PC-9 (cell line): Measurements from ENCODE around the gene EPG5. TPM values are rescaled to one million over a fixed set of nuclear protein-coding genes. Genes with fewer than 3 reads are reported as not detected.

Experiments
- BruUV-seq: library from RNA; stranded (reverse); fragments of 400-500 nt; replicated peaks from 2 replicates; lab custom pipeline; 2021; lab: Mats Ljungman, UMichigan
- CTCF ChIA-PET: fragments of 300-600 bp; sonication (Branson Sonifier 250); formaldehyde crosslinking; loops from one replicate; lab custom pipeline; 2022; ENCODE audit warnings: antibody characterized with exemption; lab: Charles Lee
- POLR2A ChIA-PET: fragments of 300-600 bp; sonication (Branson Sonifier 250); formaldehyde crosslinking; loops from one replicate; lab custom pipeline; 2022; ENCODE audit warnings: antibody characterized with exemption; ENCODE audit not compliant: unreplicated experiment; lab: Charles Lee
- DNase-seq, 2 experiments: peaks; one replicate each; pipeline versions ENCODE4 v3.0.0 to v3.0.0-alpha.2; 2015 to 2022; ENCODE audit warnings: mixed read lengths in 1 of 2
- H2AFZ ChIP-seq: fragments of 200-600 bp; sonication (generic); 2 replicates; pipeline ENCODE4 v1.8.1; 2017; ENCODE audit warnings: antibody characterized with exemption
- H3F3A ChIP-seq: fragments of 200-600 bp; sonication (generic); 2 replicates; pipeline ENCODE4 v1.8.1; 2017; ENCODE audit warnings: antibody characterized with exemption, mild to moderate bottlenecking, low read depth; ENCODE audit not compliant: insufficient read depth
- H3K27ac ChIP-seq: fragments of 200-600 bp; sonication (generic); 2 replicates; pipeline ENCODE4 v1.6.1; 2016; ENCODE audit warnings: mixed run types
- H3K27me3 ChIP-seq: fragments of 200-600 bp; sonication (generic); 2 replicates; pipeline ENCODE4 v1.6.1; 2016; ENCODE audit warnings: low read depth, mixed run types; ENCODE audit not compliant: insufficient read depth
- H3K36me3 ChIP-seq: fragments of 200-600 bp; sonication (generic); 2 replicates; pipeline ENCODE4 v1.6.1; 2016; ENCODE audit warnings: low read depth, mixed run types
- H3K4me1 ChIP-seq: fragments of 200-600 bp; sonication (generic); replicated peaks from 2 replicates; pipeline ENCODE4 v1.6.1; 2016; ENCODE audit warnings: mixed run types; ENCODE audit not compliant: insufficient read depth
- H3K4me2 ChIP-seq: fragments of 200-600 bp; sonication (generic); 2 replicates; pipeline ENCODE4 v1.6.1; 2017; ENCODE audit warnings: mixed run types
- H3K4me3 ChIP-seq: fragments of 200-600 bp; sonication (generic); 2 replicates; pipeline ENCODE4 v1.6.1; 2016; ENCODE audit warnings: mixed run types
- H3K79me2 ChIP-seq: fragments of 200-600 bp; sonication (generic); 2 replicates; pipeline ENCODE4 v1.6.1; 2017; ENCODE audit warnings: low read depth, mixed run types
- H3K9me2 ChIP-seq: fragments of 200-600 bp; sonication (generic); 2 replicates; pipeline ENCODE4 v1.8.1; 2017; ENCODE audit warnings: mild to moderate bottlenecking; ENCODE audit not compliant: insufficient read depth
- H3K9me3 ChIP-seq: fragments of 200-600 bp; sonication (generic); 2 replicates; pipeline ENCODE4 v1.8.1; 2016; ENCODE audit warnings: low read depth; ENCODE audit not compliant: insufficient read depth
- H4K20me1 ChIP-seq: fragments of 200-600 bp; sonication (generic); 2 replicates; pipeline ENCODE4 v1.8.1; 2017; ENCODE audit not compliant: insufficient read depth
- EZH2 ChIP-seq: fragments of 200-600 bp; sonication (generic); IDR thresholded peaks from 2 replicates; pipeline ENCODE4 v1.8.0; 2017; ENCODE audit warnings: antibody characterized with exemption, low read depth
- intact Hi-C: fragments of 100-400 bp; cut with micrococcal nuclease; formaldehyde crosslinking; loops from one replicate; pipeline ENCODE4 v1.10.0; 2022; ENCODE audit not compliant: unreplicated experiment
- total RNA-seq: library from RNA; stranded (reverse); gene quantifications from 2 replicates; pipeline ENCODE4 v1.2.3, GENCODE V29; 2021
- TF ChIP-seq, protein P1 (sequence below): fragments of 200-600 bp; sonication (generic); conservative IDR thresholded peaks from 2 replicates; pipeline ENCODE4 v1.6.1; 2017; ENCODE audit warnings: mixed run types, antibody characterized with exemption, mild to moderate bottlenecking, moderate library complexity

EPG5 gene
- total RNA-seq, 1 experiment from 2014 or later: 19.5 TPM

DNA sequence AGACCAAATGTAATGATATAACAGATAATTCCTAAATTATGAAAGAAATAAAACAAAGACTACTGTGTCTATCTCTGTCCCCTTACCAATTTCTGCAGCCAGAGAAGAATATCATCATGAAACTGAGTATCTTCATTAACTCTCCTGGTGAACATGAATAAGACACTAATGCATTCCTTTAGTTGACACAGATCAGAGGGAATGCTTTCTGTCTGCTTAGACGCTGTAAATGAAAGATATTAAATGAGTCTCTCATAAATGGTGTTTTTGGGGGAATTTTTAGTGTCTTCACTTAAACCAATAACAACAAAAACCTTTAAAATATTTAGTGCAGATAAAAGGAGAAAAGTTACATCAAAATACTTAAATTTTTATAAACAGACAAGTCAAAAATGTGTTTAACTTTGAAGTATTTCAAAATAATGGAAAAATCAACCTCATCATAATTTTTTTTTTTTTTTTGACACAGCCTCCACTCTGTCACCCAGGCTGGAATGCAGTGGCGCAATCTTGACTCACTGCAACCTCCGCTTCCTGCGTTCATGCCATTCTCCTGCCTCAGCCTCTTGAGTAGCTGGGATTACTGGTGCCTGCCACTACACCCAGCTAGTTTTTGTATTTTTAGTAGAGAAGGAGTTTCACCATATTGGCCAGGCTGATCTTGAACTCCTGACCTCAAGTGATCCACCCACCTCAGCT lies 16.0 kb downstream of the EPG5 start:
- Histone ChIP-seq H3K9me2 (no peaks in the 10 kb centered on the region), H3K9me3 (peaks cover 5% of the 10 kb centered on the region; the same call in 1 of the 2 replicates), H4K20me1 (no peaks in the 10 kb centered on the region; the same call in none of the 2 replicates), H3K4me1 (peaks cover 9% of the 10 kb centered on the region; the same call in 1 of the 2 replicates), H3K4me2 (no peak overlapping the region), H3K27me3 (no peaks in the 10 kb centered on the region), H3K4me3 (no peak overlapping the region), H3K36me3 (peaks cover 55% of the 10 kb centered on the region), H3K79me2 (no peaks in the 10 kb centered on the region), H3F3A (peaks cover 14% of the 10 kb centered on the region; the same call in 1 of the 2 replicates), H2AFZ (no peak overlapping the region), H3K27ac (peak overlapping the region; percentile 50)
- BruUV-seq: no TSS peak
- peak; percentile 53 to 73 for DNase-seq
- intact Hi-C loops: no loop called here
- no peak for TF ChIP-seq EZH2
- TF ChIP-seq, protein P1, sequence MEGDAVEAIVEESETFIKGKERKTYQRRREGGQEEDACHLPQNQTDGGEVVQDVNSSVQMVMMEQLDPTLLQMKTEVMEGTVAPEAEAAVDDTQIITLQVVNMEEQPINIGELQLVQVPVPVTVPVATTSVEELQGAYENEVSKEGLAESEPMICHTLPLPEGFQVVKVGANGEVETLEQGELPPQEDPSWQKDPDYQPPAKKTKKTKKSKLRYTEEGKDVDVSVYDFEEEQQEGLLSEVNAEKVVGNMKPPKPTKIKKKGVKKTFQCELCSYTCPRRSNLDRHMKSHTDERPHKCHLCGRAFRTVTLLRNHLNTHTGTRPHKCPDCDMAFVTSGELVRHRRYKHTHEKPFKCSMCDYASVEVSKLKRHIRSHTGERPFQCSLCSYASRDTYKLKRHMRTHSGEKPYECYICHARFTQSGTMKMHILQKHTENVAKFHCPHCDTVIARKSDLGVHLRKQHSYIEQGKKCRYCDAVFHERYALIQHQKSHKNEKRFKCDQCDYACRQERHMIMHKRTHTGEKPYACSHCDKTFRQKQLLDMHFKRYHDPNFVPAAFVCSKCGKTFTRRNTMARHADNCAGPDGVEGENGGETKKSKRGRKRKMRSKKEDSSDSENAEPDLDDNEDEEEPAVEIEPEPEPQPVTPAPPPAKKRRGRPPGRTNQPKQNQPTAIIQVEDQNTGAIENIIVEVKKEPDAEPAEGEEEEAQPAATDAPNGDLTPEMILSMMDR: no peak
- ChIA-PET CTCF (no interaction called here), POLR2A (no interaction called here)

DNA sequence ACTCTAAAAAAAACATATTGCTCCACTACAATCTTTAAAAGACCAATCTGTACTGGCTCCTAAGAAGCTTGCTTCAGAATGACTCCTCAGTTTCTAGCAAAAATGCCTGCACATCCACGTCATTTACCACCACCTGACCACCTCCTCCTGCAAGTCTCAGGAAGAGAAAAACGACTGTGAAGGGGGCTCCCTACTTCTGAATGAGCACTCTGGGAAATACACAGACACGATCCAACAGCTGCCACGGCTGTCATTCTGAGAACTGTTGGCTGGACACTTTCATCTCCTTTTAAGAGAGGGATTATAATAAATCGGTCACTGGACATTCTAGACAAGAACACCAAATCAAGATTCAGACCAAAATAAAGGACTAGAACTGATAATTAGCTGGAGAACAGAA lies 21.5 kb downstream of the EPG5 start:
- intact Hi-C loops: no loop called here
- no peaks in the 10 kb centered on the region for H3F3A ChIP-seq

DNA sequence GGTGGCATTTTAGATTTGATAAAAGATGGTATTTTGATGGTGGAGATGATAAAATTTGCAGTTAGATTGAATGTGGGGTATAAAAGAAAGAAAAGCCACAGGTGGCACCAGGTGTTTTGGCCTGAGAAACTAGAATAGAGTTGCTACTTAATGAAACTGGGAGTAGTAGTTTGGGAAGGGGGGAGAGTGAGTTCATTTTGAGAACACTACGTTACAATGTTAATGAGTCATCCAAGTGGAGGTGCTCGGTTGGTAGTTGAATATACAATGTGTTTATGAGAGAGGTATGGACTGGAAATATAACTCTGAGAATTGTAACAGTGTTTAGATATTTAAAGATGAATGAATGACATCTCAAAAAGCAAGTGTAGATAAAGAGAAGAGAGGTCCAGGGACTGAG lies 26.4 kb downstream of the EPG5 start:
- CTCF ChIA-PET: no interaction called here
- no peaks in the 10 kb centered on the region for H3K27me3 ChIP-seq
- no TSS peak for BruUV-seq

More for the DNA sequence above, 21.5 kb downstream of the EPG5 start:
- H3K36me3 ChIP-seq: peaks cover 49% of the 10 kb centered on the region
- CTCF ChIA-PET: no interaction called here
- no TSS peak for BruUV-seq
- TF ChIP-seq EZH2: no peak
- TF ChIP-seq, protein P1: no peak
- H3K27ac ChIP-seq: no peak overlapping the region
- no peaks in the 10 kb centered on the region for H3K9me2 ChIP-seq
- H3K9me3 ChIP-seq: no peaks in the 10 kb centered on the region
- no peak overlapping the region for H3K4me3 ChIP-seq
- H4K20me1 ChIP-seq: no peaks in the 10 kb centered on the region
- H3K27me3 ChIP-seq: no peaks in the 10 kb centered on the region
- no peak overlapping the region for H3K4me2 ChIP-seq
- POLR2A ChIA-PET: no interaction called here
- no peaks in the 10 kb centered on the region for H3K4me1 ChIP-seq
- H3K79me2 ChIP-seq: no peaks in the 10 kb centered on the region
- no peak for DNase-seq
- H2AFZ ChIP-seq: no peak overlapping the region

More for the DNA sequence above, 26.4 kb downstream of the EPG5 start:
- POLR2A ChIA-PET: no interaction called here
- no peak for DNase-seq
- intact Hi-C loops: no loop called here
- no peak overlapping the region for H3K4me3 ChIP-seq
- H2AFZ ChIP-seq: no peak overlapping the region
- H3K9me2 ChIP-seq: no peaks in the 10 kb centered on the region
- no peaks in the 10 kb centered on the region for H3F3A ChIP-seq
- no peaks in the 10 kb centered on the region for H3K9me3 ChIP-seq
- TF ChIP-seq, protein P1: no peak
- no peak for TF ChIP-seq EZH2
- no peak overlapping the region for H3K4me2 ChIP-seq
- H4K20me1 ChIP-seq: no peaks in the 10 kb centered on the region
- H3K4me1 ChIP-seq: no peaks in the 10 kb centered on the region
- no peak overlapping the region for H3K27ac ChIP-seq
- H3K79me2 ChIP-seq: no peaks in the 10 kb centered on the region
- peaks cover 32% of the 10 kb centered on the region for H3K36me3 ChIP-seq
